ENCODE measurements around the gene OTUD4.

Gene OTUD4

GRCh38 chr4:145103496-145103895, 76.9 kb downstream of the OTUD4 start:
- Mint-ChIP-seq H3K9me3 (no peaks in the 10 kb centered on the region), H3K36me3 (peaks cover 11% of the 10 kb centered on the region), H3K27ac (peak overlapping the region; percentile 56), H3K4me3 (peak overlapping the region; percentile 39), H3K27me3 (no peaks in the 10 kb centered on the region), H3K4me1 (peaks cover 17% of the 10 kb centered on the region)

GRCh38 chr4:145102619-145103018, 77.8 kb downstream of the OTUD4 start:
- peaks cover 17% of the 10 kb centered on the region for H3K4me1 Mint-ChIP-seq
- H3K4me3 Mint-ChIP-seq, result no peak overlapping the region
- no peaks in the 10 kb centered on the region for H3K27me3 Mint-ChIP-seq
- no peaks in the 10 kb centered on the region for H3K9me3 Mint-ChIP-seq
- H3K36me3 Mint-ChIP-seq, result peaks cover 9% of the 10 kb centered on the region
- no peak overlapping the region for H3K27ac Mint-ChIP-seq

- no peak overlapping the region for H3K4me3 Mint-ChIP-seq
- no peak overlapping the region for H3K27ac Mint-ChIP-seq
- peaks cover 18% of the 10 kb centered on the region for H3K4me1 Mint-ChIP-seq
- no peaks in the 10 kb centered on the region for H3K27me3 Mint-ChIP-seq
- H3K36me3 Mint-ChIP-seq, result peaks cover 9% of the 10 kb centered on the region
- H3K9me3 Mint-ChIP-seq, result no peaks in the 10 kb centered on the region
Measured at GRCh38 chr4:145101091-145101490, 79.3 kb downstream of the OTUD4 start.

GRCh38 chr4:145099653-145100052, 80.7 kb downstream of the OTUD4 start:
- Mint-ChIP-seq H3K36me3 (peaks cover 14% of the 10 kb centered on the region), H3K27me3 (no peaks in the 10 kb centered on the region), H3K9me3 (no peaks in the 10 kb centered on the region), H3K4me3 (peak overlapping the region; percentile 98), H3K4me1 (peaks cover 26% of the 10 kb centered on the region), H3K27ac (peak overlapping the region; percentile 83)

GRCh38 chr4:145098675-145099037, 81.7 kb downstream of the OTUD4 start:
- no peaks in the 10 kb centered on the region for H3K27me3 Mint-ChIP-seq
- peak overlapping the region; percentile 98 for H3K4me3 Mint-ChIP-seq
- no peaks in the 10 kb centered on the region for H3K9me3 Mint-ChIP-seq
- peaks cover 24% of the 10 kb centered on the region for H3K36me3 Mint-ChIP-seq
- peaks cover 34% of the 10 kb centered on the region for H3K4me1 Mint-ChIP-seq
- peak overlapping the region; percentile 99 for H3K27ac Mint-ChIP-seq

- H3K4me1 Mint-ChIP-seq, result peaks cover 37% of the 10 kb centered on the region
Measured at GRCh38 chr4:145097821-145098674, 82.3 kb downstream of the OTUD4 start, which contains the start of the genes ABCE1 and ANAPC10. TSS of gene ABCE1 (plus strand) at chr4:145098311. CDS start at chr4:145104413, 6,102 bp downstream. TSS of gene ANAPC10 (minus strand) at chr4:145098196. CDS start at chr4:145096099, 2,097 bp downstream.

GRCh38 chr4:145097331-145097820, 83.0 kb downstream of the OTUD4 start:
- H3K4me1 Mint-ChIP-seq, result peaks cover 43% of the 10 kb centered on the region
- peaks cover 35% of the 10 kb centered on the region for H3K36me3 Mint-ChIP-seq
- H3K4me3 Mint-ChIP-seq, result peak overlapping the region; percentile 98
- no peaks in the 10 kb centered on the region for H3K9me3 Mint-ChIP-seq
- no peaks in the 10 kb centered on the region for H3K27me3 Mint-ChIP-seq
- H3K27ac Mint-ChIP-seq, result peak overlapping the region; percentile 99

More at GRCh38 chr4:145097821-145098674, 82.3 kb downstream of the OTUD4 start, which contains the start of the genes ABCE1 and ANAPC10:
- Mint-ChIP-seq H3K27me3 (no peaks in the 10 kb centered on the region), H3K27ac (peak within 1 kb of the TSS; percentile 99), H3K4me3 (peak within 1 kb of the TSS; percentile 98), H3K36me3 (peaks cover 29% of the 10 kb centered on the region), H3K9me3 (no peaks in the 10 kb centered on the region)

- H3K4me1 Mint-ChIP-seq, result peaks cover 53% of the 10 kb centered on the region
- no peaks in the 10 kb centered on the region for H3K9me3 Mint-ChIP-seq
- H3K27ac Mint-ChIP-seq, result no peak overlapping the region
- peaks cover 47% of the 10 kb centered on the region for H3K36me3 Mint-ChIP-seq
- no peaks in the 10 kb centered on the region for H3K27me3 Mint-ChIP-seq
- H3K4me3 Mint-ChIP-seq, result no peak overlapping the region
Measured at GRCh38 chr4:145093638-145094037, 86.8 kb downstream of the OTUD4 start.

GRCh38 chr4:145090380-145090779, 90.0 kb downstream of the OTUD4 start:
- Mint-ChIP-seq H3K27me3 (no peaks in the 10 kb centered on the region), H3K36me3 (peaks cover 54% of the 10 kb centered on the region), H3K9me3 (no peaks in the 10 kb centered on the region), H3K4me1 (peaks cover 56% of the 10 kb centered on the region), H3K27ac (no peak overlapping the region), H3K4me3 (no peak overlapping the region)

GRCh38 chr4:145083891-145084605, 96.3 kb downstream of the OTUD4 start:
- H3K27ac Mint-ChIP-seq, result no peak overlapping the region
- no peak overlapping the region for H3K4me3 Mint-ChIP-seq
- peaks cover 32% of the 10 kb centered on the region for H3K4me1 Mint-ChIP-seq
- H3K27me3 Mint-ChIP-seq, result no peaks in the 10 kb centered on the region
- no peaks in the 10 kb centered on the region for H3K9me3 Mint-ChIP-seq
- H3K36me3 Mint-ChIP-seq, result peaks cover 23% of the 10 kb centered on the region

Data from activated naive CD4-positive, alpha-beta T cell treated with anti-CD3 and anti-CD28 coated beads, Interleukin-2, amount 50 U/mL, for 24 hours (primary cell).